ENCODE measurements around the gene CDC42EP1. TPM values are rescaled to one million over a fixed set of nuclear protein-coding genes. Genes with fewer than 3 reads are reported as not detected.

Gene CDC42EP1
- total RNA-seq, 1 donor from 2014 or later = 98.1 TPM

DNA sequence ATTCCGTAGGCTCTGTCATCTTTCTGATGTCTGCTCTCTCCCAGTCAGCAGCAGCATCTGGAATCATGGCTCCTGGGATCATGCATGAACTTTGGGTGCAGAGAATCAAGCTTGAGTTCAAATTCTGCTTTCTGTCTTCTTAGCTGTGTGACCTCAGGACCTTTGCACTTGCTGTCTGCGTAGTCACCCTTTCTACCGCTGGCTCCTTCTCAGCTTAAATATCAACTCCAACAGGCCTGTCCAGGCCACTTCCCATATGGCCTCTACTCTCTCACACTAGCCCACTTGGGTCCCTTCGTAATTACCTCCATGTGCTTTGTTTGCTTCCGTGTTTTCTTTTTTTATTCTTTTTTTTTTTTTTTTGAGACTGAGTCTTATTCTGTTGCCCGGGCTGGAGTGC is 43.8 kb downstream of the CDC42EP1 start:
- no peak for DNase-seq (ENCODE audit: low read depth)
- TF ChIP-seq, protein P1, sequence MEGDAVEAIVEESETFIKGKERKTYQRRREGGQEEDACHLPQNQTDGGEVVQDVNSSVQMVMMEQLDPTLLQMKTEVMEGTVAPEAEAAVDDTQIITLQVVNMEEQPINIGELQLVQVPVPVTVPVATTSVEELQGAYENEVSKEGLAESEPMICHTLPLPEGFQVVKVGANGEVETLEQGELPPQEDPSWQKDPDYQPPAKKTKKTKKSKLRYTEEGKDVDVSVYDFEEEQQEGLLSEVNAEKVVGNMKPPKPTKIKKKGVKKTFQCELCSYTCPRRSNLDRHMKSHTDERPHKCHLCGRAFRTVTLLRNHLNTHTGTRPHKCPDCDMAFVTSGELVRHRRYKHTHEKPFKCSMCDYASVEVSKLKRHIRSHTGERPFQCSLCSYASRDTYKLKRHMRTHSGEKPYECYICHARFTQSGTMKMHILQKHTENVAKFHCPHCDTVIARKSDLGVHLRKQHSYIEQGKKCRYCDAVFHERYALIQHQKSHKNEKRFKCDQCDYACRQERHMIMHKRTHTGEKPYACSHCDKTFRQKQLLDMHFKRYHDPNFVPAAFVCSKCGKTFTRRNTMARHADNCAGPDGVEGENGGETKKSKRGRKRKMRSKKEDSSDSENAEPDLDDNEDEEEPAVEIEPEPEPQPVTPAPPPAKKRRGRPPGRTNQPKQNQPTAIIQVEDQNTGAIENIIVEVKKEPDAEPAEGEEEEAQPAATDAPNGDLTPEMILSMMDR (IDR thresholded peaks at IDR 0.05; ENCODE audit: insufficient read depth, low read length, poor library complexity, severe bottlenecking) = no peak
- Histone ChIP-seq H3K36me3 (ENCODE audit: control insufficient read depth, insufficient read depth, low read length) (no peaks in the 10 kb centered on the region), H3K4me3 (ENCODE audit: low read depth, low read length) (no peak overlapping the region), H3K27me3 (ENCODE audit: control insufficient read depth, insufficient read depth, low read length) (peaks cover 4% of the 10 kb centered on the region)

DNA sequence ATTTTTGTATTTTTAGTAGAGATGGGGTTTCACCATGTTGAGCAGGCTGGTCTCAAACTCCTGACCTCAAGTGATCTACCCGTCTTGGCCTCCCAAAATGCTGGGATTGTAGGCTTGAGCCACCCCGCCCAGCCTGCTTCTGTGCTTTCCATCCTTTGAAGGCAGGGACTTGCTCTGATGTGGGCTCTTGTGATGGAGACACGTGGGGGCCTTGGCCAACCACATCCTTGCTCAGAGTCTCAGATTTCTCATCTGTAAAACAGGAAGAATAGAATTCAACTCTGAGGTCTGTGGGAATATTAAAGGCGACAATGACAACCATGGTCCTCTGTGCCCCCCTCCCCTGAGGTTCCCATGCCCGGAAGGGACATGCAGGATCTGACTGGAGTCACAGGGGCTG is 44.6 kb downstream of the CDC42EP1 start:
- TF ChIP-seq, protein P1 (IDR thresholded peaks at IDR 0.05; ENCODE audit: insufficient read depth, low read length, poor library complexity, severe bottlenecking) = no peak
- H3K4me3 ChIP-seq (ENCODE audit: low read depth, low read length) = no peak overlapping the region
- H3K27me3 ChIP-seq (ENCODE audit: control insufficient read depth, insufficient read depth, low read length) = peaks cover 4% of the 10 kb centered on the region
- DNase-seq (ENCODE audit: low read depth) = no peak
- no peaks in the 10 kb centered on the region for H3K36me3 ChIP-seq (ENCODE audit: control insufficient read depth, insufficient read depth, low read length)

DNA sequence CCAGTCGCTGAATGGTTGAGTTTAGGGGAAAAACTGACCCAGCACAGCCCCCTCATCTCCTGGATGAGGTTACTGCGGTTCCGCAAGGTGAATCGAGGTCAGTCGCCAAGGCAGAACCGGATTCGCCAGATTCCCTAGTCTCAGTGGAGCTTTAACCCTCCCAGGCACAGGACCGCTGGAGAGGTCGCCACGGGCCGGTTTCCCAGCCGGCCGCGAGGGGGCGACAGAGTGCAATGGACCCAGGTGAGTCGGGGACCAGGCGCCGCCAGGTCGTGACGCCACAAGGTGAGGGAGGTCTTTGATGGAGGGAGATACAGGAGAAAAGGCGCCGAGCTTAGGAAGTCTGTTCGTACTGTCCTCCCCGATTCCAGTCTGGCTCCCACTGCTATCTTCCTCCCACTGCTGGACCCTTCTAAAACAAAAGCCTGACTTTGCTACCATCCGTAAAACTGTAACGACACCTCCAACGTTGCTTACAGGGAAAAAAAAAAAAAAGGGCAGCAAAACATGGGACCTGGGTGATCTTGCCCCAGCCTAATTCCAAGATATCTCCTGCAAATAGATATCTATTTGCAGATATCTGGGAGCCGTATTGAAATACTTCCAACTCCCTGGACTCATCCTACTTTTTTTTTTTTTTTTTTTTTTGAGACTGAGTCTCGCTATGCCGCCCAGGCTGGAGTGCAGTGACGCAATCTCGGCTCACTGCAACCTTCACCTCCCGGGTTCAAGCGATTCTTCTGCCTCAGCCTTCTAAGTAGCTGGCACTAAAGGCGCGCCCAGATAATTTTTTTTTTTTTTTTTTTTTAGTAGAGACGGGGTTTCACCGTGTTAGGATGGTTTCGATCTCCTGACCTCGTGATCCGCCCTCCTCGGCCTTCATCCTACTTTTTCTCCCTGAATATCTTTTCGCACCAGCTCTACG is 47.0 kb downstream of the CDC42EP1 start:
- TF ChIP-seq, protein P1 (IDR thresholded peaks at IDR 0.05; ENCODE audit: insufficient read depth, low read length, poor library complexity, severe bottlenecking) = peak; percentile 99
- Histone ChIP-seq H3K4me3 (ENCODE audit: low read depth, low read length) (peak overlapping the region; percentile 12), H3K27me3 (ENCODE audit: control insufficient read depth, insufficient read depth, low read length) (peaks cover 4% of the 10 kb centered on the region), H3K36me3 (ENCODE audit: control insufficient read depth, insufficient read depth, low read length) (no peaks in the 10 kb centered on the region)
- DNase-seq (ENCODE audit: low read depth) = peak; percentile 44

DNA sequence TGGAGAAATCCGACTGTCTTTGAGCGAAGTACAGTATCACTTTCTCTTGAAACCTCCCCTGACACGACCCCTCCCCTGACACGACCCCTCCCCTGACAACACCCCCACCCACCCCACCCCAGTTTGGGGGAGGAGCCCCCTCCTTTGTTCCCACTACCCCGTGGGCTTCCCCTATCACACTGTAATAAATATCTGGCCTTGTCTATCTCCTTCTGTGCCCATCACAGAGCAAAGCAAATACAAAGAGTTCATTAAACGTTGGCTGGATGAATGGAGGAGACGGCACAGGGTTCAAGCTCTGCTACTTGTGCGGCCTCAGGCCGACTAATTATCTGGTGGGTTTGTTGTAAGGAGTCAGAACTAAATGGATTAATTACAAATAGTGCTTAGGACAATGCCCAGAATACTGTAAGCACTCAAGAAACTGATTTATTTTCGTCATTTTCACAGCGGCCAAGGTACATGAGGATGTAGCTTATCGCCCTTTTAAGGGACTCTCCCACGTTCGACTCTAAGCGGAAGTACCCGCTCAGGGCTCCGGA is 47.7 kb downstream of the CDC42EP1 start:
- Histone ChIP-seq H3K36me3 (ENCODE audit: control insufficient read depth, insufficient read depth, low read length) (no peaks in the 10 kb centered on the region), H3K4me3 (ENCODE audit: low read depth, low read length) (peak overlapping the region; percentile 90), H3K27me3 (ENCODE audit: control insufficient read depth, insufficient read depth, low read length) (peaks cover 4% of the 10 kb centered on the region)
- TF ChIP-seq, protein P1 (IDR thresholded peaks at IDR 0.05; ENCODE audit: insufficient read depth, low read length, poor library complexity, severe bottlenecking) = no peak
- no peak for DNase-seq (ENCODE audit: low read depth)

DNA sequence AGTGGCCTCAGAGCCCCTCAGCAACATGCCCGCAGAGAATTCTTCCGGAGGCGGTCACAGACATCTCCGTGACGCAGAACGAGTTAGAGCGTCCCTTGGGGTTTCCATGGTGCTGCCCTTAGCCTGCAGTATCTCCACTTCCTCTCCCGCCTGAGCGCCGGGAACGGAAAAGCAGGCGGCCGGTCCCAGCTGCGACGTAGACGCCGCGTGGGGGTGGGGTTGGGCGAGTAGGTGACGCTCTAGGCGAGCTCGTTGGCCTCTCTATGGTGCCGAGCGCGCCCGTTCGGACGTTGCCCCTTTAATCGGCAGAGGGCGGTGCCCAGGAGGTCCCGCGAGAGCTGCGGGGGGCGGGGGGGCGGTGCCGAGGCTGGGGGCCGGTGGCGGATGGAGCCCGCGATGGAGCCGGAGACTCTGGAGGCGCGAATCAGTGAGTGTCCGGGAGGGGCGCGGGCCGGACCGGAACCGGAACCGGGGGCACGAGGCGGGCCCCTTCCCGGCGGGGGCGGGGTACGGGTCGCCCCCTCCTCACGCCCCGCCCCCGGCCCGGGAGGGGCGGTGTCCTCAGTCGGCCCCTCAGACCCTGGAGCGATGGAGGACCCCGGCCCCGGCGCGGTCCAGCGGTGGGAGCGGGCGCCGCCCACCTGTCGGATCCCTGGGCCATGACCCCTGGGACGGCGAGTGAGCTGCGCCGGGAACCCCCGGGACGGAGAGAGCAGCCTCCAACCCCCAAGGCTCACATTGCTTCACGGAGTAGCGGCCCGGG is 48.4 kb downstream of the CDC42EP1 start, which contains the start of gene GGA1:
GGA1 (plus strand) TSS at position 358 of the 763 bp plus-strand sequence; CDS start at position 385, 27 bp downstream.
- H3K27me3 ChIP-seq (ENCODE audit: control insufficient read depth, insufficient read depth, low read length) = peaks cover 4% of the 10 kb centered on the region
- H3K4me3 ChIP-seq (ENCODE audit: low read depth, low read length) = peak within 1 kb of the TSS; percentile 90
- TF ChIP-seq, protein P1 (IDR thresholded peaks at IDR 0.05; ENCODE audit: insufficient read depth, low read length, poor library complexity, severe bottlenecking) = no peak
- DNase-seq (ENCODE audit: low read depth) = peak; percentile 90
- H3K36me3 ChIP-seq (ENCODE audit: control insufficient read depth, insufficient read depth, low read length) = no peaks in the 10 kb centered on the region
